GM23338 (cell line): ENCODE results near the gene FRMD3. TPM values are rescaled to one million over a fixed set of nuclear protein-coding genes. Genes with fewer than 3 reads are reported as not detected.

Experiments
- ATAC-seq: fragments of 200-7000 bp; cut with Tn5 transposase; 3 replicates; pipeline ENCODE4 v1.9.1; 2020
- DNase-seq: peaks from one replicate; pipeline ENCODE4 v3.0.0-alpha.2; 2015; ENCODE audit warnings: low spot score
- H2AFZ ChIP-seq: fragments of 200-600 bp; sonication (generic); 2 replicates; pipeline ENCODE4 v1.8.0; 2016; ENCODE audit warnings: antibody characterized with exemption, mild to moderate bottlenecking, moderate library complexity
- H3F3A ChIP-seq: fragments of 200-600 bp; sonication (generic); replicated peaks from 2 replicates; pipeline ENCODE4 v1.8.0; 2017; ENCODE audit warnings: antibody characterized with exemption, mixed run types, low read depth
- H3K27ac ChIP-seq: fragments of 200-600 bp; sonication (generic); 2 replicates; pipeline ENCODE4 v1.6.1; 2016; ENCODE audit warnings: low read depth
- H3K27me3 ChIP-seq: fragments of 200-600 bp; sonication (generic); 2 replicates; pipeline ENCODE4 v1.8.0; 2016; ENCODE audit warnings: mild to moderate bottlenecking, mixed run types, moderate library complexity; ENCODE audit not compliant: insufficient read depth
- H3K36me3 ChIP-seq: fragments of 200-600 bp; sonication (generic); 2 replicates; pipeline ENCODE4 v1.8.0; 2016; ENCODE audit warnings: mild to moderate bottlenecking; ENCODE audit not compliant: insufficient read depth
- H3K4me1 ChIP-seq: fragments of 200-600 bp; sonication (generic); 2 replicates; pipeline ENCODE4 v1.8.0; 2016; ENCODE audit warnings: mild to moderate bottlenecking, moderate library complexity; ENCODE audit not compliant: insufficient read depth
- H3K4me2 ChIP-seq: fragments of 200-600 bp; sonication (generic); 2 replicates; pipeline ENCODE4 v1.7.1; 2017; ENCODE audit warnings: mixed run types
- H3K4me3 ChIP-seq: fragments of 200-600 bp; sonication (generic); 2 replicates; pipeline ENCODE4 v1.6.1; 2016; ENCODE audit warnings: mixed run types
- H3K79me2 ChIP-seq: fragments of 200-600 bp; sonication (generic); replicated peaks from 2 replicates; pipeline ENCODE4 v1.8.0; 2017; ENCODE audit warnings: mild to moderate bottlenecking; ENCODE audit not compliant: insufficient read depth
- H3K9me2 ChIP-seq: fragments of 200-600 bp; sonication (generic); 2 replicates; pipeline ENCODE4 v1.8.0; 2017; ENCODE audit not compliant: insufficient read depth
- H4K20me1 ChIP-seq: fragments of 200-600 bp; sonication (generic); replicated peaks from 2 replicates; pipeline ENCODE4 v1.8.0; 2017; ENCODE audit warnings: mild to moderate bottlenecking; ENCODE audit not compliant: insufficient read depth
- H3K27ac Mint-ChIP-seq: 2 replicates; pipeline ENCODE4 v1.8.0; 2020; ENCODE audit warnings: inconsistent platforms, mild to moderate bottlenecking, moderate library complexity, mixed read lengths
- H3K27me3 Mint-ChIP-seq: 3 replicates; pipeline ENCODE4 v1.8.0; 2022; ENCODE audit warnings: low read depth, mild to moderate bottlenecking, moderate library complexity, mixed read lengths, inconsistent platforms; ENCODE audit not compliant: insufficient read depth, poor library complexity
- H3K36me3 Mint-ChIP-seq: 3 replicates; pipeline ENCODE4 v1.8.0; 2021; ENCODE audit warnings: low read depth, mild to moderate bottlenecking, inconsistent platforms, moderate library complexity, mixed read lengths
- H3K4me1 Mint-ChIP-seq: 3 replicates; pipeline ENCODE4 v1.8.0; 2020; ENCODE audit warnings: mild to moderate bottlenecking, inconsistent platforms, mixed read lengths
- H3K4me3 Mint-ChIP-seq: 3 replicates; pipeline ENCODE4 v1.8.0; 2021; ENCODE audit warnings: moderate library complexity, mild to moderate bottlenecking, inconsistent platforms, mixed read lengths
- H3K9me3 Mint-ChIP-seq: 3 replicates; pipeline ENCODE4 v1.8.0; 2020; ENCODE audit warnings: moderate library complexity, mild to moderate bottlenecking, inconsistent platforms, mixed read lengths
- CREB1 ChIP-seq: fragments of 250-450 bp; sonication (Bioruptor Pico); IDR thresholded peaks from 2 replicates; pipeline ENCODE4 v1.5.0; 2020; ENCODE audit warnings: low read depth, mild to moderate bottlenecking, moderate library complexity
- ETS1 ChIP-seq: IDR thresholded peaks from 2 replicates; pipeline ENCODE4 v1.6.1; 2016; ENCODE audit warnings: antibody characterized with exemption
- EZH2phosphoT487 ChIP-seq: fragments of 200-600 bp; sonication (generic); IDR thresholded peaks from one replicate; pipeline ENCODE4 v1.8.1; 2018; ENCODE audit warnings: antibody characterized with exemption; ENCODE audit not compliant: unreplicated experiment
- JUNB ChIP-seq: IDR thresholded peaks from one replicate; pipeline ENCODE4 v1.6.1; 2016; ENCODE audit warnings: antibody characterized with exemption; ENCODE audit not compliant: unreplicated experiment
- STAT1 ChIP-seq: IDR thresholded peaks from one replicate; pipeline ENCODE4 v1.6.1; 2016; ENCODE audit warnings: antibody characterized with exemption; ENCODE audit not compliant: unreplicated experiment
- ZNF114 ChIP-seq: fragments of 250-450 bp; sonication (Bioruptor Pico); IDR thresholded peaks from 2 replicates; pipeline ENCODE4 v1.5.0; 2020; ENCODE audit warnings: mild to moderate bottlenecking, moderate library complexity
- ZNF331 ChIP-seq: fragments of 250-450 bp; sonication (Bioruptor Pico); IDR thresholded peaks from 2 replicates; pipeline ENCODE4 v1.5.0; 2020; ENCODE audit warnings: low read depth, mild to moderate bottlenecking, moderate library complexity
- ZNF462 ChIP-seq: fragments of 250-450 bp; sonication (Bioruptor Pico); IDR thresholded peaks from 2 replicates; pipeline ENCODE4 v1.5.0; 2020; ENCODE audit warnings: mild to moderate bottlenecking, moderate library complexity
- polyA plus RNA-seq: library from polyadenylated mRNA; unstranded; fragments of >200 nt; fragmentation: Nextera tagmentation; extraction: Ambion mirVana; gene quantifications from 2 replicates; pipeline ENCODE4 v1.2.1, GENCODE V29; 2016
- total RNA-seq: library from RNA; depleted of rRNA; stranded (reverse); fragments of >200 nt; shearing (Covaris generic); gene quantifications from 2 replicates; pipeline ENCODE4 v1.2.3, GENCODE V29; 2014
- TF ChIP-seq, protein P1 (sequence below): IDR thresholded peaks from one replicate; pipeline ENCODE4 v1.6.1; 2018; ENCODE audit warnings: antibody characterized with exemption; ENCODE audit not compliant: unreplicated experiment
- TF ChIP-seq, protein P2 (sequence below), 2 experiments: fragments of 200-600 bp in 1 of 2; sonication (generic) in 1 of 2; conservative IDR thresholded peaks; 2 replicates each; pipeline versions ENCODE4 v1.5.1 to v1.6.1; 2016 to 2017; ENCODE audit warnings: antibody characterized with exemption in 2 of 2, low read depth in 2 of 2, mild to moderate bottlenecking in 2 of 2, moderate library complexity in 1 of 2

FRMD3 gene
- total and polyA plus RNA-seq, 2 experiments from 2014 or later, result 0.47 to 1.2 TPM

DNA sequence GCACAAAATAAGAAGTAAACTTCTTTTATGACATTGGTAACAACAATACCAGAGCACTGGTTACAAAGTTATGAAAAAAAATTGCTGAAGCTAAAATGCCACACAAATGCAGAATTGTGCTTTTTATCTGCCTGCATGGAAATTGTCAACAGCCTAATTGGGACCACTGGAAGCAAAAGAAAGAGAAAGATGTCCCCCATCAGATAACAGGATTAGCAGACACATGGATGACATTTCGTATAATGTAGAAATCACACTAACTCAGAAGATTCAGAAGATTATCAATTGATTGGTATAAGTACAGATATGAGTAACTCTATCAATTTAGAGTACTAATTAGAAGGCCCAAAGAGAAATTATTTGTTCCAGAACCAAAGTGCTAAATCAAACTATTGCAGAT, 19.1 kb upstream of the FRMD3 start:
- ATAC-seq (no peak), DNase-seq (no peak)
- Histone ChIP-seq H3K4me2 (no peak overlapping the region), H3K79me2 (no peaks in the 10 kb centered on the region), H4K20me1 (no peaks in the 10 kb centered on the region), H3K9me2 (no peaks in the 10 kb centered on the region), H3K4me3 (no peak overlapping the region), H3K27ac (no peak overlapping the region), H3K4me1 (no peaks in the 10 kb centered on the region), H3F3A (no peaks in the 10 kb centered on the region), H3K27me3 (no peaks in the 10 kb centered on the region), H2AFZ (no peak overlapping the region), H3K36me3 (no peaks in the 10 kb centered on the region)
- no peaks in the 10 kb centered on the region for H3K4me1 Mint-ChIP-seq
- peaks cover 4% of the 10 kb centered on the region; the same call in 1 of the 3 replicates for H3K36me3 Mint-ChIP-seq
- TF ChIP-seq ZNF462, result no peak
- TF ChIP-seq ZNF114 (CRISPR knock-in tag), result no peak
- H3K27ac Mint-ChIP-seq, result no peak overlapping the region
- peaks cover 27% of the 10 kb centered on the region for H3K9me3 Mint-ChIP-seq
- no peak overlapping the region for H3K4me3 Mint-ChIP-seq
- no peaks in the 10 kb centered on the region for H3K27me3 Mint-ChIP-seq

DNA sequence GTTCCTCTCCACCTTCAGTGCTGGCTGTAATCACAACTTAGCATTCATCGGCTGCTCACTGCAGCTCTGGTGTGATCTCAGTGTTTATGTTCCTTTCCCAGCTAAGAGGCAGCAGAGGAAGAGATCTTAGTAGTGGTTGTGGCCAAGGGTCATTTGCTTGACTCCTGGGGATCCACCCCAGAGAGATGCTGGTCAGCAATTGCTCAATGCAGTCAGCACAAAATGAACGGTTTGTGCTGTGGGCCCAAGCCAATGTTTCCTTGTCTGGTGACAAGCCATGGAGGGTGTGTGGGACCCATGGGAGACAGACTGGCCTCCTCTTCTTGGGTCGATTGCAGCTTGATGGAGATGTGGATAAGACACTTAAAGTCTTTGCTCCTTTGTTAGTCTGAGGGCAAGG, 16.1 kb upstream of the FRMD3 start:
- Histone ChIP-seq H3K4me2 (no peak overlapping the region), H3K9me2 (no peaks in the 10 kb centered on the region), H3K27me3 (no peaks in the 10 kb centered on the region), H3F3A (no peaks in the 10 kb centered on the region), H3K79me2 (no peaks in the 10 kb centered on the region), H3K4me3 (no peak overlapping the region), H2AFZ (no peak overlapping the region), H3K36me3 (no peaks in the 10 kb centered on the region), H4K20me1 (no peaks in the 10 kb centered on the region), H3K27ac (no peak overlapping the region), H3K4me1 (no peaks in the 10 kb centered on the region)
- H3K27ac Mint-ChIP-seq, result no peak overlapping the region
- H3K4me3 Mint-ChIP-seq, result no peak overlapping the region
- H3K27me3 Mint-ChIP-seq, result no peaks in the 10 kb centered on the region
- no peaks in the 10 kb centered on the region for H3K4me1 Mint-ChIP-seq
- H3K36me3 Mint-ChIP-seq, result peaks cover 4% of the 10 kb centered on the region; the same call in 1 of the 3 replicates
- DNase-seq (no peak), ATAC-seq (no peak)
- peaks cover 41% of the 10 kb centered on the region for H3K9me3 Mint-ChIP-seq
- TF ChIP-seq, protein P1, sequence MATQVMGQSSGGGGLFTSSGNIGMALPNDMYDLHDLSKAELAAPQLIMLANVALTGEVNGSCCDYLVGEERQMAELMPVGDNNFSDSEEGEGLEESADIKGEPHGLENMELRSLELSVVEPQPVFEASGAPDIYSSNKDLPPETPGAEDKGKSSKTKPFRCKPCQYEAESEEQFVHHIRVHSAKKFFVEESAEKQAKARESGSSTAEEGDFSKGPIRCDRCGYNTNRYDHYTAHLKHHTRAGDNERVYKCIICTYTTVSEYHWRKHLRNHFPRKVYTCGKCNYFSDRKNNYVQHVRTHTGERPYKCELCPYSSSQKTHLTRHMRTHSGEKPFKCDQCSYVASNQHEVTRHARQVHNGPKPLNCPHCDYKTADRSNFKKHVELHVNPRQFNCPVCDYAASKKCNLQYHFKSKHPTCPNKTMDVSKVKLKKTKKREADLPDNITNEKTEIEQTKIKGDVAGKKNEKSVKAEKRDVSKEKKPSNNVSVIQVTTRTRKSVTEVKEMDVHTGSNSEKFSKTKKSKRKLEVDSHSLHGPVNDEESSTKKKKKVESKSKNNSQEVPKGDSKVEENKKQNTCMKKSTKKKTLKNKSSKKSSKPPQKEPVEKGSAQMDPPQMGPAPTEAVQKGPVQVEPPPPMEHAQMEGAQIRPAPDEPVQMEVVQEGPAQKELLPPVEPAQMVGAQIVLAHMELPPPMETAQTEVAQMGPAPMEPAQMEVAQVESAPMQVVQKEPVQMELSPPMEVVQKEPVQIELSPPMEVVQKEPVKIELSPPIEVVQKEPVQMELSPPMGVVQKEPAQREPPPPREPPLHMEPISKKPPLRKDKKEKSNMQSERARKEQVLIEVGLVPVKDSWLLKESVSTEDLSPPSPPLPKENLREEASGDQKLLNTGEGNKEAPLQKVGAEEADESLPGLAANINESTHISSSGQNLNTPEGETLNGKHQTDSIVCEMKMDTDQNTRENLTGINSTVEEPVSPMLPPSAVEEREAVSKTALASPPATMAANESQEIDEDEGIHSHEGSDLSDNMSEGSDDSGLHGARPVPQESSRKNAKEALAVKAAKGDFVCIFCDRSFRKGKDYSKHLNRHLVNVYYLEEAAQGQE, result no peak
- TF ChIP-seq STAT1, result no peak
- TF ChIP-seq CREB1 (CRISPR knock-in tag), result no peak
- no peak for TF ChIP-seq EZH2phosphoT487
- no peak for TF ChIP-seq ZNF331 (CRISPR knock-in tag)
- TF ChIP-seq ZNF114 (CRISPR knock-in tag), result no peak
- TF ChIP-seq, protein P2, sequence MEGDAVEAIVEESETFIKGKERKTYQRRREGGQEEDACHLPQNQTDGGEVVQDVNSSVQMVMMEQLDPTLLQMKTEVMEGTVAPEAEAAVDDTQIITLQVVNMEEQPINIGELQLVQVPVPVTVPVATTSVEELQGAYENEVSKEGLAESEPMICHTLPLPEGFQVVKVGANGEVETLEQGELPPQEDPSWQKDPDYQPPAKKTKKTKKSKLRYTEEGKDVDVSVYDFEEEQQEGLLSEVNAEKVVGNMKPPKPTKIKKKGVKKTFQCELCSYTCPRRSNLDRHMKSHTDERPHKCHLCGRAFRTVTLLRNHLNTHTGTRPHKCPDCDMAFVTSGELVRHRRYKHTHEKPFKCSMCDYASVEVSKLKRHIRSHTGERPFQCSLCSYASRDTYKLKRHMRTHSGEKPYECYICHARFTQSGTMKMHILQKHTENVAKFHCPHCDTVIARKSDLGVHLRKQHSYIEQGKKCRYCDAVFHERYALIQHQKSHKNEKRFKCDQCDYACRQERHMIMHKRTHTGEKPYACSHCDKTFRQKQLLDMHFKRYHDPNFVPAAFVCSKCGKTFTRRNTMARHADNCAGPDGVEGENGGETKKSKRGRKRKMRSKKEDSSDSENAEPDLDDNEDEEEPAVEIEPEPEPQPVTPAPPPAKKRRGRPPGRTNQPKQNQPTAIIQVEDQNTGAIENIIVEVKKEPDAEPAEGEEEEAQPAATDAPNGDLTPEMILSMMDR (conservative IDR thresholded peaks at IDR 0.05; ENCODE audit: low read depth in 2 of 2), result no peak
- no peak for TF ChIP-seq ETS1
- TF ChIP-seq JUNB, result no peak
